ENCODE data around the gene ETV2. TPM values are rescaled to one million over a fixed set of nuclear protein-coding genes. Genes with fewer than 3 reads are reported as not detected.

The ETV2 gene
- total RNA-seq, 1 donor from 2014 or later, result 1.0 TPM

DNA sequence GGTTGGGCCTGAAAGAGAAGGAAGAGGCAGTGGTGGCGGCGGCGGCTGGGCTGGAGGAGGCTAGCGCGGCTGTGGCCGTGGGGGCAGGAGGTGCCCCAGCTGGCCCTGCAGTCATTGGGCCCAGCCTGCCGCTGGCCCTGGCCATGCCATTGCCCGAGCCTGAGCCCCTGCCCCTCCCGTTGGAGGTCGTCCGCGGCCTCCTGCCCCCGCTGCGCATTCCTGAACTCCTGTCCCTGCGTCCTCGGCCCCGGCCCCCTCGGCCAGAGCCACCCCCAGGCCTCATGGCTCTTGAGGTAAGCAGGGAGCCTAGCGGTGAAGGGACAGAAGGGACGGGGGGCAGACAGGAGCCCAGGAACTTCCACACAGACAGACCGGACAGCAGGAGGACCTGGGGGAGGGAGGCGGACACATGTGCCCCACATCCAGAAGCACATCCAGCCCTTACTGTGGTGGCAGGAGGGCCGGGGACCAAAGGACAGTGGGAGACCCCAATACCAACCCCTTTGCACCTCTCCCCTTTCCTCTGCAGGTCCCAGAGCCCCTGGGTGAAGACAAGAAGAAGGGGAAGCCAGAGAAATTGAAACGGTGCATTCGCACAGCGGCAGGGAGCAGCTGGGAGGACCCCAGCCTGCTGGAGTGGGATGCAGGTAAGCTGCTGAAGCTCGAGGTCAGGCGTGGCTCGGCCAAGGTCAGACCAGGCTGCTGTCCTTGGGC, 7.7 kb upstream of the ETV2 start:
- Mint-ChIP-seq H3K4me1 (ENCODE audit: low read depth) (peaks cover 2% of the 10 kb centered on the region), H3K4me3 (no peak overlapping the region), H3K9me3 (no peaks in the 10 kb centered on the region), H3K27ac (no peak overlapping the region), H3K27me3 (ENCODE audit: insufficient read depth) (no peaks in the 10 kb centered on the region), H3K36me3 (ENCODE audit: low read depth) (peaks cover 51% of the 10 kb centered on the region)
- intact Hi-C loops (cut with micrococcal nuclease), result no loop called here
- no peak for DNase-seq (ENCODE audit: low spot score)

DNA sequence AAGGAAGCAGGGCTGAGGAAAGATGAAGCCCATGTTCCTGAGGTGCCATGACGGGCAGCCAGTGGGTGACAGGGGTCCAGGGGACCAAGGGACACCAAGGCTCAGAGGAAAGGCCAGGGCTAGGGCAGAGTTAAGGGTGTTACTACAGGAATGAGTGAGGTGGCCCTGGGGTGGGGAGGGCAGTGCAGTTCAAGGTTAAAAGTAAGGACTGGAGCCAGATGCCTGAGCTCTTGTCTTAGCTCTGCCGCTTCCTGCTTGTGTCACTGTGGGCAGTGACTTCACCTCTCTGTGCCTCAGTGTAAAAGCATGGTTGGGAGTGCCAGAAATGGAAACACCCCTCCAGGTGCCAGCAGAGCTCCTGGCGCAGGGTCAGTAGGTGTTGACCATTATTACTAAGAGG, 4.9 kb upstream of the ETV2 start:
- intact Hi-C loops (cut with micrococcal nuclease), result no loop called here
- peak overlapping the region; percentile 20 for H3K27ac Mint-ChIP-seq
- H3K36me3 Mint-ChIP-seq (ENCODE audit: low read depth), result peaks cover 38% of the 10 kb centered on the region
- H3K4me1 Mint-ChIP-seq (ENCODE audit: low read depth), result peaks cover 7% of the 10 kb centered on the region
- no peaks in the 10 kb centered on the region for H3K27me3 Mint-ChIP-seq (ENCODE audit: insufficient read depth)
- no peak for DNase-seq (ENCODE audit: low spot score)
- no peaks in the 10 kb centered on the region for H3K9me3 Mint-ChIP-seq
- no peak overlapping the region for H3K4me3 Mint-ChIP-seq

DNA sequence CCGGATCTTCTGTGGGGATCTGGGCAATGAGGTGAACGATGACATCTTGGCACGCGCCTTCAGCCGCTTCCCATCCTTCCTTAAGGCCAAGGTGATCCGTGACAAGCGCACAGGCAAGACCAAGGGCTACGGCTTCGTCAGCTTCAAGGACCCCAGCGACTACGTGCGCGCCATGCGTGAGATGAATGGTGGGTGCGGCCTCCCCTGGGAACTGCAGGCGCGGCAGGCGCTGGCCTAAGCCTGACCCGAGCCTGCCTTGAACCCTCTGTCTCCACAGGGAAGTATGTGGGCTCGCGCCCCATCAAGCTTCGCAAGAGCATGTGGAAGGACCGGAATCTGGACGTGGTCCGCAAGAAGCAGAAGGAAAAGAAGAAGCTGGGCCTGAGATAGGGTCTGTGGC, 4.4 kb upstream of the ETV2 start:
- Mint-ChIP-seq H3K4me3 (no peak overlapping the region), H3K4me1 (ENCODE audit: low read depth) (peaks cover 8% of the 10 kb centered on the region), H3K9me3 (no peaks in the 10 kb centered on the region), H3K27ac (no peak overlapping the region), H3K27me3 (ENCODE audit: insufficient read depth) (no peaks in the 10 kb centered on the region), H3K36me3 (ENCODE audit: low read depth) (peaks cover 33% of the 10 kb centered on the region)
- no peak for DNase-seq (ENCODE audit: low spot score)
- intact Hi-C loops (cut with micrococcal nuclease), result no loop called here

DNA sequence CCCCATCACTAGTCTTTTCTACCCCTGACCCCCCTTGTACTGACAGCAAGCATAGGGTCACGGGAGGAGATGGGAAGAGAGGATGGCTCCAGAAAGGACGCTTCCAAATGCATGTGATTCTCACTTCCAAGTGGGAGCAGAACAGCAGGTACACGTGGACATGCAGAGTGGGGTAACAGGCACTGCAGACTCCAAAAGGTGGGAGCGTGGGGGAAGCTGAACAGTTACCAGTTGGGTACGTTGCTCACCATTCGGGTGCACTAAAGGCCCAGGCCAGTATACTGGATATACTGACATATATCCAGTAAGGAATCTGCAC, 2.3 kb upstream of the ETV2 start:
- Mint-ChIP-seq H3K27ac (no peak overlapping the region), H3K4me1 (ENCODE audit: low read depth) (peaks cover 15% of the 10 kb centered on the region), H3K4me3 (no peak overlapping the region), H3K9me3 (no peaks in the 10 kb centered on the region), H3K36me3 (ENCODE audit: low read depth) (peaks cover 20% of the 10 kb centered on the region), H3K27me3 (ENCODE audit: insufficient read depth) (no peaks in the 10 kb centered on the region)
- intact Hi-C loops (cut with micrococcal nuclease), result no loop called here
- DNase-seq (ENCODE audit: low spot score), result no peak

DNA sequence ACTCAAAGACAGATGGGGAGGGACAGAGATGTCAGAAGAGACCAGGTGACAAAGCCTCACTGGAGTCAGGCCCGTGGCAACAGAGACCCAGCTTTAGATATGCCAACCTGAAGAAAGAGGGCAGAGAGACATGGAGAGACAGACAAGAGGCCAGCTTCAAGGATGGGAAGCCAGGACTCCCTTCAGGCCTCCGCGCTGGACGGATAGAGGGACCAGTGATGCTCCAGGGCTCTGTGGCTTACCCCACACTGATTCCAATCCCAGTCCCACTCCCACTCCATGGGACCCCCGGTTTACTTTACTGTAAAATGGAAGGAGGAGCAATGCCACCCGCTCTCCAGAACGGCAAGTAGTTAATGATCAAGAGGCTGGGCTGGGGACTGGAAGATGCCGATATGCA, 1.7 kb upstream of the ETV2 start:
- DNase-seq (ENCODE audit: low spot score), result no peak
- Mint-ChIP-seq H3K27ac (no peak overlapping the region), H3K4me1 (ENCODE audit: low read depth) (peaks cover 21% of the 10 kb centered on the region), H3K4me3 (no peak overlapping the region), H3K36me3 (ENCODE audit: low read depth) (peaks cover 18% of the 10 kb centered on the region), H3K9me3 (no peaks in the 10 kb centered on the region), H3K27me3 (ENCODE audit: insufficient read depth) (no peaks in the 10 kb centered on the region)
- intact Hi-C loops (cut with micrococcal nuclease), result loop anchor here (10.0 kb wide), 1 partner anchor 475 kb away; the partner anchor contains the start of genes OVOL3, POLR2I and TBCB

DNA sequence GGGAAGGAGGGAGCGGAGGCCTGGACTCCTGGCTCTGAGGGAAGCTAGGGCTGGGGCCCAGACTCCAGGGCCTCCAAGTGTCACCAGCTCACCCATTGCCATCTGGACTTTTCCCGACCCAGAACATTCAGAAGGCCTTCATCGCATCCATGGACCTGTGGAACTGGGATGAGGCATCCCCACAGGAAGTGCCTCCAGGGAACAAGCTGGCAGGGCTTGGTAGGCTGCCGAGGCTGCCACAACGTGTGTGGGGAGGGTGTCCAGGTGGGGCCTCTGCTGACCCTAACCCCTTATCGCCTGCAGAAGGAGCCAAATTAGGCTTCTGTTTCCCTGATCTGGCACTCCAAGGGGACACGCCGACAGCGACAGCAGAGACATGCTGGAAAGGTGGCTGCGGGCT, 767 bp downstream of the ETV2 start:
- H3K9me3 Mint-ChIP-seq, result no peaks in the 10 kb centered on the region
- H3K4me3 Mint-ChIP-seq, result peak overlapping the region; percentile 75
- peaks cover 30% of the 10 kb centered on the region for H3K4me1 Mint-ChIP-seq (ENCODE audit: low read depth)
- no peaks in the 10 kb centered on the region for H3K27me3 Mint-ChIP-seq (ENCODE audit: insufficient read depth)
- no peak for DNase-seq (ENCODE audit: low spot score)
- H3K27ac Mint-ChIP-seq, result peak overlapping the region; percentile 44
- peaks cover 4% of the 10 kb centered on the region for H3K36me3 Mint-ChIP-seq (ENCODE audit: low read depth)
- intact Hi-C loops (cut with micrococcal nuclease), result loop anchor here (10.0 kb wide), 1 partner anchor 472 kb away; the partner anchor contains the start of genes OVOL3, POLR2I and TBCB

DNA sequence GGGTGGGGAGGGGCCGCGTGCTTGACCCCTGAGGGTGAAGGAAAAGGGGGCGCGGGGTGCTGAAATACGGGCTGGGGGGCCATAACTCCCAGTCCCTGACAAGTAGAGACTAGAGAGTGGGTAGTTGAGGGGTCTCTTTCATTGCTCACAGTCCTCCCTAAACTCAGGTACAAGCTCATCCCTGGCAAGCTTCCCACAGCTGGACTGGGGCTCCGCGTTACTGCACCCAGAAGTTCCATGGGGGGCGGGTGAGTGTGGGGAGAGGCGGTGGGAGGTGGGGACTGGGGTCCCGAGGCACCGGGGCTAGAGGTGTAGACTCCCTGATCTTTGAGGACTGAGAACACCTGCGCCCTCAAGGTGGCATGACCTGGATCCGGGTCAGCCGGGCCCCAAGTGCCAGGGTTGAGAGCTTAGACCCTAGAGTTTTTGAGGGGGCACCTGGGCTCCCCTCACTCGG, 1.3 kb downstream of the ETV2 start:
- H3K9me3 Mint-ChIP-seq, result no peaks in the 10 kb centered on the region
- H3K36me3 Mint-ChIP-seq (ENCODE audit: low read depth), result peaks cover 4% of the 10 kb centered on the region
- DNase-seq (ENCODE audit: low spot score), result no peak
- no peak overlapping the region for H3K27ac Mint-ChIP-seq
- peaks cover 30% of the 10 kb centered on the region for H3K4me1 Mint-ChIP-seq (ENCODE audit: low read depth)
- no peaks in the 10 kb centered on the region for H3K27me3 Mint-ChIP-seq (ENCODE audit: insufficient read depth)
- intact Hi-C loops (cut with micrococcal nuclease), result loop anchor here (1.0 to 10.0 kb wide), 3 partner anchors 94 to 472 kb away; partner anchors contain the start of genes OVOL3, POLR2I and TBCB
- peak overlapping the region; percentile 82 for H3K4me3 Mint-ChIP-seq

DNA sequence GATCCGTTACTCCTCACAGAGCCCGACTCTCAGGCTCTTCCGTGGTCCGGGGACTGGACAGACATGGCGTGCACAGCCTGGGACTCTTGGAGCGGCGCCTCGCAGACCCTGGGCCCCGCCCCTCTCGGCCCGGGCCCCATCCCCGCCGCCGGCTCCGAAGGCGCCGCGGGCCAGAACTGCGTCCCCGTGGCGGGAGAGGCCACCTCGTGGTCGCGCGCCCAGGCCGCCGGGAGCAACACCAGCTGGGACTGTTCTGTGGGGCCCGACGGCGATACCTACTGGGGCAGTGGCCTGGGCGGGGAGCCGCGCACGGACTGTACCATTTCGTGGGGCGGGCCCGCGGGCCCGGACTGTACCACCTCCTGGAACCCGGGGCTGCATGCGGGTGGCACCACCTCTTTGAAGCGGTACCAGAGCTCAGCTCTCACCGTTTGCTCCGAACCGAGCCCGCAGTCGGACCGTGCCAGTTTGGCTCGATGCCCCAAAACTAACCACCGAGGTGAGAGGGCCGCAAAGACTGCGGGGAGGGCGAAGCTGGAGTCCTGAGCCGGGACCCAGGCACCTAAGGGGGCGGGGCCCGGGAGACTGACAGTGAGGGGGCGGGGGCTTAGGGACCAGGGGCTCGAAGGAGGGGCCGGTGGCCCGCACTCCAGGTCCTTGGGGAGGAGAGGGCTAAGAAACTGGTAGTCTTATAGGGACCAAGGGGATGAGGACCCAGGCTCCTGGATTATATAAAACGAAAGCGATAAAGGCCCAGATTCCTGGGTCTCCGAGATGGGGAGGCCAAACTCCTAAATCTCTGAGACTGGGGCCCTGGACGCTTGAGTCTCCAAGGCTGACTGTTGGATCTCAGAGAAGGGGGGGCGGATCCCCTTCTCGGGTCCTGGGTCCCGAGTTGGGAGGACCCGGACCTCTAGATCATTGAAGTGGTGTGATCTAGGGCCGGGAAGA, 2.0 kb downstream of the ETV2 start:
- peaks cover 30% of the 10 kb centered on the region for H3K4me1 Mint-ChIP-seq (ENCODE audit: low read depth)
- H3K4me3 Mint-ChIP-seq, result peak overlapping the region; percentile 82
- peak overlapping the region; percentile 85 for H3K27ac Mint-ChIP-seq
- peak; percentile 75 for DNase-seq (ENCODE audit: low spot score)
- H3K36me3 Mint-ChIP-seq (ENCODE audit: low read depth), result peaks cover 2% of the 10 kb centered on the region
- H3K27me3 Mint-ChIP-seq (ENCODE audit: insufficient read depth), result no peaks in the 10 kb centered on the region
- H3K9me3 Mint-ChIP-seq, result no peaks in the 10 kb centered on the region
- intact Hi-C loops (cut with micrococcal nuclease), result loop anchor here (1.0 to 10.0 kb wide), 11 partner anchors 15 to 471 kb away; partner anchors contain the start of genes ARHGAP33, HAUS5, OVOL3 and POLR2I

DNA sequence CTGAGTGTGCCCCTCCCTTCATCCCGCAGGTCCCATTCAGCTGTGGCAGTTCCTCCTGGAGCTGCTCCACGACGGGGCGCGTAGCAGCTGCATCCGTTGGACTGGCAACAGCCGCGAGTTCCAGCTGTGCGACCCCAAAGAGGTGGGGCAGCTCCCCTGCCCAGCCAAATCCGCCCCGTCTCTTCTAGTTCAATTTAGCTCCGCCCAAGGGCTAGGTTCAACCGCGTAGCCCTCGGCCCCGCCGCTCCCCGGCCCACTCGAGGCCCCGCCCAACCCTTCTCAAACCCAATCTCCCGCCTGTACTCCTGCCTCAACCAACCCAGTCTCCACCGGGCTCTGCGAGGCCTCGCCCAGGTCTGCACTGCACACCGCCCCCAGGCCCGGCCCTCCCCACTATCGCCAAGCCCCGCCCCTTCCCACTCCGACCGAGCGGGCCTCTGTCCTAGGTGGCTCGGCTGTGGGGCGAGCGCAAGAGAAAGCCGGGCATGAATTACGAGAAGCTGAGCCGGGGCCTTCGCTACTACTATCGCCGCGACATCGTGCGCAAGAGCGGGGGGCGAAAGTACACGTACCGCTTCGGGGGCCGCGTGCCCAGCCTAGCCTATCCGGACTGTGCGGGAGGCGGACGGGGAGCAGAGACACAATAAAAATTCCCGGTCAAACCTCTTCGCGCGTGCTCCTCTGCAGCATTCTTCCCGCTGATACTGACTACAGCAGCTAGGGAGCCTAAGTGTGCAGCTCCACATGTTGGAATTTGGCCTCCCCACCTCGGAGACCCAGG, 2.9 kb downstream of the ETV2 start:
- Mint-ChIP-seq H3K27ac (peak overlapping the region; percentile 85), H3K4me1 (ENCODE audit: low read depth) (peaks cover 30% of the 10 kb centered on the region), H3K9me3 (no peaks in the 10 kb centered on the region), H3K36me3 (ENCODE audit: low read depth) (peaks cover 2% of the 10 kb centered on the region), H3K4me3 (peak overlapping the region; percentile 82), H3K27me3 (ENCODE audit: insufficient read depth) (no peaks in the 10 kb centered on the region)
- intact Hi-C loops (cut with micrococcal nuclease), result loop anchor here (1.0 to 10.0 kb wide), 9 partner anchors 16 to 470 kb away; partner anchors contain the start of genes ARHGAP33, HAUS5, OVOL3 and POLR2I
- peak; percentile 95 for DNase-seq (ENCODE audit: low spot score)

DNA sequence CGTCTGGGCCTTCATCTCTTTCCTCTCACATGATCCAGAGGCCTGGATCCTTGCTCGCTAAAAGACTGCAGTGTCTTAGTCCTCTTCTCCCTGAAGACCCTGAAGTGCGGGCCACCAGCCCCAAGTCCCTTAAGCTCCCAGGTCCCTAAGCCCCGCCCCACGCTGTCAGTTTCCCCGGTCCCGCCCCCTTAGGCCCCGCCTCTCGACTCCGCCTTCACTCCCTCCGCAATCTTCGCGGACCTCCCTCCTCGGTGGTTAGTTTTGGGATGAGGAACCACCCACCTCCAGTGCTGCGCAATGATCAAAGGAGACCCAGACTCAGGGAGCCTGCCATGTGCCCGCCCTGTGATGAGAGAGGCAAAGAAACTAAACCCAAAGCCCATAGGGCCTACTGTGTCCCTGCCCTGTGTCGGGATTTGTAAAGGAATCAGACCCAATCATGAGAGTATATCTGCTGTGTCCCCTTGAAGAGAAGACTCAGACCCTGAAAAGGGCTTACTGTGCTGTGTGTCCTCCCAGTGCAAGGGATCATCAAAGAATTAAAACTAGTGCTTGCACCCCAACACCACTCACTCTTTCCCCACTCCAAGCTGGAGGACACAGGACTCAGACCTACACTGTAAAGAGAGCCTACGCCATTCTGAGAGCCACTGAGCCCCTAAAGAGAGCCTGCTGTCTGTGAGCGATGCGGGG, 3.6 kb downstream of the ETV2 start:
- H3K27me3 Mint-ChIP-seq (ENCODE audit: insufficient read depth), result no peaks in the 10 kb centered on the region
- peaks cover 30% of the 10 kb centered on the region for H3K4me1 Mint-ChIP-seq (ENCODE audit: low read depth)
- DNase-seq (ENCODE audit: low spot score), result peak; percentile 68
- intact Hi-C loops (cut with micrococcal nuclease), result loop anchor here (1.0 to 10.0 kb wide), 10 partner anchors 17 to 470 kb away; partner anchors contain the start of genes ARHGAP33, HAUS5, HCST and NFKBID
- H3K4me3 Mint-ChIP-seq, result peak overlapping the region; percentile 82
- peak overlapping the region; percentile 85 for H3K27ac Mint-ChIP-seq
- H3K9me3 Mint-ChIP-seq, result no peaks in the 10 kb centered on the region
- peaks cover 2% of the 10 kb centered on the region for H3K36me3 Mint-ChIP-seq (ENCODE audit: low read depth)

DNA sequence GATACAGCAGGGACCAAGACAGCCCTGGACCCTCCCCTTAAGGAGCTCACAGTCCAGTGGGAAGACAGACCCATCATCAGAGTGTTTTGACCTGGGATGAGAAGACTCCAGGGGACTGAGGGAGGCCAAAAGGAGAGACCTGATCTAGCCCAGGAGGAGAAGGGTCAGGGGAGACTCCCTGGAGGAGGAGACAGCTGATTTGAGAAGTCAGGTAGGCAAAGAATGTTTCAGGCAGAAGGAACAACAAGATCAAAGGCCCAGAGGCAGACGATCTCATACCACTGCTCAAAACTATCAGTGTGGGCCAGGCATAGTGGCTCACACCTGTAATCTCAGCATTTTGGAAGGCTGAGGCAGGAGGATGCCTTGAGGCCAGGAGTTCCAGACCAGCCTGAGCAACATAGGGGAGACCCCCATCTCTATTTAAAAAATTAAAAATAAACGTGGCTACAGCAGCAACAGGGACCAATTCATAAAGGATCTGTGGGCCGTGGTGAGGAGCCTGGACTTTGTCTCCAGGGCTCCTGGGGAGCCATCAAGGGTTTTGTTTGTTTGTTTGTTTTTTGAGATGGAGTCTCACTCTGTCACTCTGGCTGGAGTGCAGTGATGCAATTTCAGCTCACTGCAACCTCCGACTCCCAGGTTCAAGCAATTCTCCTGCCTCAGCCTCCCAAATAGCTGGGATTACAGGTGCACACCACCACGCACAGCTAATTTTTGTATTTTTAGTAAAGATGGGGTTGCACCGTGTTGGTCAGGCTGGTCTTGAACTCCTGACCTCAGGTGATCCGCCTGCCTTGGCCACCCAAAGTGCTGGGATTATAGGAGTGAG, 4.4 kb downstream of the ETV2 start:
- DNase-seq (ENCODE audit: low spot score), result no peak
- Mint-ChIP-seq H3K9me3 (no peaks in the 10 kb centered on the region), H3K4me3 (peak overlapping the region; percentile 82), H3K27ac (no peak overlapping the region), H3K27me3 (ENCODE audit: insufficient read depth) (no peaks in the 10 kb centered on the region), H3K4me1 (ENCODE audit: low read depth) (peaks cover 33% of the 10 kb centered on the region), H3K36me3 (ENCODE audit: low read depth) (peaks cover 4% of the 10 kb centered on the region)
- intact Hi-C loops (cut with micrococcal nuclease), result loop anchor here (2.0 to 10.0 kb wide), 4 partner anchors 57 to 469 kb away; partner anchors contain the start of genes HCST, NFKBID, OVOL3 and POLR2I

Data from activated T-helper 1 cell treated with anti-CD3 and anti-CD28 coated beads, Interleukin-12 subunit alpha, Interleukin-12 subunit beta, Interleukin-2, Interleukin-4 antibody, amounts not matched to agents 30 ng/mL and 10 ng/mL and 1 ng/mL, durations not matched to agents 14 hours and 24 hours and 36 hours (primary cell).